H1 (cell line): ENCODE data around the gene TAOK1. TPM values are rescaled to one million over a fixed set of nuclear protein-coding genes. Genes with fewer than 3 reads are reported as not detected.

Experiments
- CTCF ChIP-seq, 3 experiments: IDR thresholded peaks; 1 replicate in 2 of 3; 2 replicates in 1 of 3; pipeline versions ENCODE4 v1.5.1 to v1.6.1; 2011; ENCODE audit warnings: low read length in 3 of 3, mild to moderate bottlenecking in 3 of 3, inconsistent platforms in 2 of 3, low read depth in 1 of 3, moderate library complexity in 1 of 3; ENCODE audit not compliant: insufficient read depth in 1 of 3; ENCODE audit errors: control extremely low read depth in 1 of 3
- polyA plus RNA-seq, 7 experiments: library from polyadenylated mRNA; depleted of rRNA in 3 of 7; stranded (reverse) in 5 of 7; unstranded in 2 of 7; fragments of >200 nt in 5 of 7; fragments of 200-250 nt in 2 of 7; gene quantifications; 1 replicate in 5 of 7; 2 replicates in 1 of 7; 4 replicates in 1 of 7; pipeline versions ENCODE4 v1.2.1 to v1.2.3, GENCODE V29; 2011 to 2013; ENCODE audit warnings: missing spikeins in 2 of 7, mixed read lengths in 2 of 7
- total RNA-seq: library from RNA; stranded (reverse); fragmentation: NEBNext Ultra II Directional; extraction: Animal tissue kit (Norgen Biotek cat#: 25700); gene quantifications from 2 replicates; pipeline ENCODE4 v1.2.1, GENCODE V29; 2021

The TAOK1 gene
- total and polyA plus RNA-seq, 2 of the 8 experiments (the other 6 are each of a cell fraction or from before 2014, with no cell fraction given), result 12.2 to 90.6 TPM

GRCh38 chr17:29574732-29575510 lies 184.8 kb downstream of the TAOK1 start (continued):
- TF ChIP-seq CTCF (IDR thresholded peaks at IDR 0.05; ENCODE audit: control extremely low read depth in 1 of 3, insufficient read depth in 1 of 3, low read depth in 1 of 3, low read length in 3 of 3), result no peak
